UCSD-AML1 (cell line): ENCODE data around the gene PHRF1.
"Not testable (repeated sequence)": the region's sequence is repeated elsewhere in the genome, so short reads cannot be mapped to it uniquely, and the experiment has no call there.

Experiments used
- DNase-seq: peaks from one replicate; lab custom pipeline; 2025; ENCODE audit not compliant: unreplicated experiment; lab: John Stamatoyannopoulos, UW

Gene PHRF1

GRCh38 chr11:650482-650881, 74.2 kb downstream of the PHRF1 start:
- DNase-seq = no peak

DNA sequence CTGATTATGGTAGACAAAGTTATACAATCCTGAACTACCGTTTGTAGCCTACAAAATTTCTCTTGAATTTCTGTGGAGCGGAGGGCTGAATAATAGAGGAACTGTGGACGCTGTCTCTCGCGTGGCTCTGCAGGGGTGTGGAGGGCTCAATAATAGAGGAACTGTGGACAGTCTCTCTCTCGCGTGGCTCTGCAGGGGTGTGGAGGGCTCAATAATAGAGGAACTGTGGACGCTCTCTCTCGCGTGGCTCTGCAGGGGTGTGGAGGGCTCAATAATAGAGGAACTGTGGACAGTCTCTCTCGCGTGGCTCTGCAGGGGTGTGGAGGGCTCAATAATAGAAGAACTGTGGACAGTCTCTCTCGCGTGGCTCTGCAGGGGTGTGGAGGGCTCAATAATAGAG, 76.9 kb downstream of the PHRF1 start:
- not testable (repeated sequence) for DNase-seq

GRCh38 chr11:653837-654236, 77.6 kb downstream of the PHRF1 start:
- DNase-seq = no peak

GRCh38 chr11:654444-654843, 78.2 kb downstream of the PHRF1 start:
- DNase-seq = not testable (repeated sequence)

GRCh38 chr11:655036-655726, 78.9 kb downstream of the PHRF1 start:
- DNase-seq = no peak

GRCh38 chr11:656426-656825, 80.2 kb downstream of the PHRF1 start:
- DNase-seq = no peak

GRCh38 chr11:656866-657265, 80.6 kb downstream of the PHRF1 start:
- no peak for DNase-seq

GRCh38 chr11:657691-658126, 81.4 kb downstream of the PHRF1 start:
- no peak for DNase-seq

GRCh38 chr11:659532-660085, 83.3 kb downstream of the PHRF1 start:
- DNase-seq = no peak

DNA sequence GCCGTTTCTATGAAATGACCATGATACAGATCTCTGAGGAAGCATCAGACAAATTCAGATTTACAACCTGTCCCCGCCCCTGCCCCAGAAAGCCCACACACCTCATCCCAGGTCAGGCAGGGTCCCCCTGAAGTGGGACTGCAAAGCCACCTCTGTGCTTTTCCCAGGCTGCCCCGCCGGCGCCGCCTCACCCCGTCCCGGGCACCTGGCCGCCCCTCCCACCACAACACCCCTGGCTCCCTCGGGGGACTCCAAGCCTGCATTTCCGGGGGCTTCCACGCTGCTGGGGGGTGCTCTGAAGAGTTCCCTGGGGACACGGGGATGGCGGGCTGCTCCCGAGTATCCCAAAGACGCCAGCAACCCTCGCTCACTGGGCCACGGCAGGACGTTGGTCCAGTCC, 84.0 kb downstream of the PHRF1 start:
- DNase-seq = no peak

- DNase-seq = no peak
Observed at GRCh38 chr11:660681-661444, 84.6 kb downstream of the PHRF1 start.
